Parathyroid adenoma (tissue), 2 donors: ENCODE data around the gene FHIP2A.

Experiments
- H2AFZ ChIP-seq: fragments of 300-600 bp; sonication (generic); one replicate; pipeline ENCODE4 v1.7.0; 2017; ENCODE audit warnings: antibody characterized with exemption, mild to moderate bottlenecking
- H3K27ac ChIP-seq: fragments of 300-600 bp; sonication (generic); one replicate; pipeline ENCODE4 v1.7.0; 2017
- H3K27me3 ChIP-seq: fragments of 300-600 bp; sonication (generic); one replicate; pipeline ENCODE4 v1.7.0; 2017; ENCODE audit warnings: low read length; ENCODE audit not compliant: control insufficient read depth, insufficient read depth
- H3K36me3 ChIP-seq: fragments of 300-600 bp; sonication (generic); one replicate; pipeline ENCODE4 v1.7.0; 2017; ENCODE audit warnings: low read length; ENCODE audit not compliant: control insufficient read depth, insufficient read depth
- H3K4me1 ChIP-seq: fragments of 300-600 bp; sonication (generic); one replicate; pipeline ENCODE4 v1.7.0; 2017; ENCODE audit warnings: control low read depth
- H3K4me2 ChIP-seq: fragments of 300-600 bp; sonication (generic); one replicate; pipeline ENCODE4 v1.7.0; 2017; ENCODE audit warnings: low read length
- H3K4me3 ChIP-seq: fragments of 300-600 bp; sonication (generic); one replicate; pipeline ENCODE4 v1.7.0; 2017; ENCODE audit warnings: low read depth, low read length
- H3K79me2 ChIP-seq: fragments of 300-600 bp; sonication (generic); one replicate; pipeline ENCODE4 v1.7.0; 2017; ENCODE audit warnings: control low read depth
- H3K9ac ChIP-seq: fragments of 300-600 bp; sonication (generic); one replicate; pipeline ENCODE4 v1.7.0; 2017; ENCODE audit warnings: mild to moderate bottlenecking
- H3K9me3 ChIP-seq: fragments of 300-600 bp; sonication (generic); one replicate; pipeline ENCODE4 v1.7.0; 2017; ENCODE audit warnings: low read length; ENCODE audit not compliant: control insufficient read depth
- TF ChIP-seq, protein P1 (sequence below): fragments of 300-600 bp; sonication (generic); IDR thresholded peaks from one replicate; pipeline ENCODE4 v1.7.0; 2017; ENCODE audit warnings: antibody characterized with exemption, mild to moderate bottlenecking
- donor health status: primary hyperparathyroidism.

FHIP2A gene

DNA sequence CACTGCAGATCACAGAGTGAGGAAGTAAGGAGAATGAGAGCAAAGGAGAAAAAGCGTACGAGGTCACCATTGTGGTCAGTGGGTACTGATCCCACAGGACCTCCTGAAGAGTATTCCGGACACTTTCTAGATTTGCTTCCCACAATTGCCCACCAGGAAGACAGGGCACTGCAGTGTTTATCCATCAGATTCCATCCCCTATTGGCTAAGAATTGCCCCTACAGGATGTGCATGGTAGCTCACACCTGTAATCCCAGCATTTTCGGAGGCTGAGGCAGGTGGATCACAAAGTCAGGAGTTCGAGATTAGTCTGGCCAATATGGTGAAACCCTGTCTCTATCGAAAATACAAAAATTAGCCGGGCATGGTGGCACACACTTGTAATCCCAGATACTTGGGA is 5.3 kb upstream of the FHIP2A start:
- no peaks in the 10 kb centered on the region for H3K27me3 ChIP-seq
- TF ChIP-seq, protein P1, sequence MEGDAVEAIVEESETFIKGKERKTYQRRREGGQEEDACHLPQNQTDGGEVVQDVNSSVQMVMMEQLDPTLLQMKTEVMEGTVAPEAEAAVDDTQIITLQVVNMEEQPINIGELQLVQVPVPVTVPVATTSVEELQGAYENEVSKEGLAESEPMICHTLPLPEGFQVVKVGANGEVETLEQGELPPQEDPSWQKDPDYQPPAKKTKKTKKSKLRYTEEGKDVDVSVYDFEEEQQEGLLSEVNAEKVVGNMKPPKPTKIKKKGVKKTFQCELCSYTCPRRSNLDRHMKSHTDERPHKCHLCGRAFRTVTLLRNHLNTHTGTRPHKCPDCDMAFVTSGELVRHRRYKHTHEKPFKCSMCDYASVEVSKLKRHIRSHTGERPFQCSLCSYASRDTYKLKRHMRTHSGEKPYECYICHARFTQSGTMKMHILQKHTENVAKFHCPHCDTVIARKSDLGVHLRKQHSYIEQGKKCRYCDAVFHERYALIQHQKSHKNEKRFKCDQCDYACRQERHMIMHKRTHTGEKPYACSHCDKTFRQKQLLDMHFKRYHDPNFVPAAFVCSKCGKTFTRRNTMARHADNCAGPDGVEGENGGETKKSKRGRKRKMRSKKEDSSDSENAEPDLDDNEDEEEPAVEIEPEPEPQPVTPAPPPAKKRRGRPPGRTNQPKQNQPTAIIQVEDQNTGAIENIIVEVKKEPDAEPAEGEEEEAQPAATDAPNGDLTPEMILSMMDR, result no peak
- H3K4me1 ChIP-seq, result no peaks in the 10 kb centered on the region
- no peaks in the 10 kb centered on the region for H3K36me3 ChIP-seq
- H3K27ac ChIP-seq, result no peak overlapping the region
- no peak overlapping the region for H3K4me2 ChIP-seq
- no peak overlapping the region for H3K4me3 ChIP-seq
- no peak overlapping the region for H3K9ac ChIP-seq
- no peaks in the 10 kb centered on the region for H3K79me2 ChIP-seq
- no peaks in the 10 kb centered on the region for H3K9me3 ChIP-seq
- H2AFZ ChIP-seq, result no peak overlapping the region

DNA sequence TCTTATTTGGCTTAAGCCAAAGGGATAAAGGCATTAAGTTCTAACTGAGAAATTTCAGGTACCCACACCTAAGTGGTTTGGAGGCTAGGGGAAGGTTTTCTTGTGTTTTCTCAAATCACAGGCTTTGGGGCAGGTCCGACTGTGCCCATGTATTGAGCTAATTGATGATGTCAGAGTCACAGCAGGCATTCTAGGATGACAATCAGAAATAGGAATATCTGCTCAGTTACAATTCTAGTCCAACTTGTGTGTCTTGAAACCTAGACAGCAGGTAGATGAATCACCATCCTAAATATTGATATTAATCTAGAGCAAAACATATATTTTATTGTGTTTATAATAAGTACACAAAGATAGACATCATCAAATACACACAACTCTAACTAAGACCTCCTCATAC is 2.3 kb upstream of the FHIP2A start:
- Histone ChIP-seq H3K27ac (no peak overlapping the region), H3K4me3 (no peak overlapping the region), H3K79me2 (peaks cover 7% of the 10 kb centered on the region), H3K9me3 (no peaks in the 10 kb centered on the region), H3K4me2 (no peak overlapping the region), H3K27me3 (no peaks in the 10 kb centered on the region), H3K4me1 (peaks cover 6% of the 10 kb centered on the region), H2AFZ (no peak overlapping the region), H3K36me3 (no peaks in the 10 kb centered on the region), H3K9ac (no peak overlapping the region)
- TF ChIP-seq, protein P1, result no peak

DNA sequence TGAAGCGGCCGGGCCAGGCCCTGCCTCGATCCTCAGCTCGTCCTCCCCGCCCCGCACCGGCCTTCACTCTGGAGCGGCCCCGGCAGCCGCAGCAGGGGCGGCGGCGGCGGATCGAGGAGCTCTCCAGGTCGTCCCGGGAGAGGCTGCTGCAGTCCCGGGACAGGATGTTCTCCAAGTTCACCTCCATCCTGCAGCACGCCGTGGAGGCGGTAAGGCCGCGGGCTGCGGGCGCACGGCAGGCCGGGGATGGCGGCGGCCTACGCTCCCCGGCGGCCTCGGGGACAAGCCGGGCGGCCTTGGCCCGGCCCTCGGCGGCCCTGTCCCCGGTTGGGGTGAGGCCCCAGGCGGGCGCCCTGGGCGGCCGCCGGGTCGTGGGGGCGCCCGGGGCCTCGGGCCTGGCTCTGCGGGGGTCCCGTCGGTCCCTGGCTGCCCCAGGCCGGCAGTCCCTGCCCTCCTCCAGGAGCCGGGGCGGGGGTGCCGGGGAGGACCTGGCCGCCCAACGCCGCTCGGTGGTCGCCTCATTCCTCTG is 399 bp downstream of the FHIP2A start:
- Histone ChIP-seq H3K79me2 (peaks cover 30% of the 10 kb centered on the region), H3K27ac (peak overlapping the region; percentile 85), H3K4me2 (peak overlapping the region; percentile 95), H3K4me1 (peaks cover 6% of the 10 kb centered on the region), H2AFZ (peak overlapping the region; percentile 89), H3K9me3 (no peaks in the 10 kb centered on the region), H3K27me3 (no peaks in the 10 kb centered on the region), H3K36me3 (no peaks in the 10 kb centered on the region), H3K9ac (peak overlapping the region; percentile 68), H3K4me3 (peak overlapping the region; percentile 69)
- TF ChIP-seq, protein P1, result no peak

DNA sequence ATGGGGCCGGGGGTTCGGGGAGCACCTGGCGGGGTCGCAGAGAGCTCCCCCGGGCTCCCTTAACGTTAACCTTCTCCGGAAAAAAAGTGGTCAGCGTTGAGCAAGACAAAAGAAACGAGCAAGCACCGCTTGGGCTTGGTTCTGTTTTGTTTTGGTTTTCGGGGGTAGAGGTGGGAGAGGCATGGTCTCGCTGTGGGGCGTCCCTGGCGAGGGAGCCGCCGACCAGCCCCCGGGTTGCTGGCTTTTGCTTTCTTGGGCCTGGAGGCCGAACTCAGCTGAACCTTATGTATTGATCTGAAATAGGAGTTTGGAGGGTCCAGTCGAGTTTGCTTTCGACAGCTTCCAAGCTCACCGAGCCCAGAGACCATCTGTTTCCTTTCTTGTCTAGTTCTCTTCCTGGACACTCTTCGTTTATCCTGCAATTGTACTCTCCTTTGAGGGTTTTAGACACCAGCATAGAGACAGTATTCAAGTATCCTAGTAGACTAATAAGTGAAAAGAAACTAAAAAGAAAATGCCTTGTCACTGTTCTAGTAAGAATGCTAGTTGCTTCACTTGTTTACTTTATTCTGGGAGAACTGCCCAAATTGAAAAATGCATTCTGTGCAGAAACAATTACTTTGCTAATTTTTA is 980 bp downstream of the FHIP2A start:
- Histone ChIP-seq H3K27ac (peak overlapping the region; percentile 85), H2AFZ (peak overlapping the region; percentile 88), H3K9ac (peak overlapping the region; percentile 56), H3K4me2 (peak overlapping the region; percentile 95), H3K4me3 (peak overlapping the region; percentile 53), H3K27me3 (no peaks in the 10 kb centered on the region), H3K79me2 (peaks cover 35% of the 10 kb centered on the region), H3K4me1 (peaks cover 6% of the 10 kb centered on the region), H3K36me3 (no peaks in the 10 kb centered on the region), H3K9me3 (no peaks in the 10 kb centered on the region)
- TF ChIP-seq, protein P1, result no peak

DNA sequence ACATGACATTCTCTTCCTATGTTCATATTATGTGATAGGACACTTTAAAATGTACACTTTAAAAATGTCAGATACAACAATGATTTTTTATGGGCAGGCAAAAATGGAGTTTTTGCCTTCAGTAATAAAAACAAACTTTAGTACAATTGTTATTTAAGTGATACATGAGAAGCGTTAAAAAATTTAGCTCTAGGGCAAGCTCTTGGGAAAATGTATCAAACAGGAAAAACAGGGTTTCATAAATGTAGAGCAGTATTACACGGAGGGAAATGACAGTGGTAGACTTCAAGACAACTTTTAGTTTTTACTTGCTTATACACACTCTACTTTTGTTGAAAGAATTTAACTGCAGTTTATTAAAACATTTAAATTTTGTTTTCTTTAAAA is 1.5 kb downstream of the FHIP2A start:
- TF ChIP-seq, protein P1, result no peak
- Histone ChIP-seq H3K27me3 (no peaks in the 10 kb centered on the region), H3K36me3 (no peaks in the 10 kb centered on the region), H3K79me2 (peaks cover 35% of the 10 kb centered on the region), H3K27ac (peak overlapping the region; percentile 85), H2AFZ (peak overlapping the region; percentile 88), H3K9me3 (no peaks in the 10 kb centered on the region), H3K9ac (no peak overlapping the region), H3K4me1 (peaks cover 6% of the 10 kb centered on the region), H3K4me3 (peak overlapping the region; percentile 53), H3K4me2 (peak overlapping the region; percentile 95)
